Muscle of arm (tissue), 12 donors: ENCODE results near the gene NPIPB2. TPM values are rescaled to one million over a fixed set of nuclear protein-coding genes. Genes with fewer than 3 reads are reported as not detected.

ENCODE experiments used
- DNase-seq: peaks from one replicate; pipeline ENCODE4 v3.0.0-alpha.2; 2013
- polyA plus RNA-seq, 12 donors: library from polyadenylated mRNA; unstranded; fragments of 120-200 nt; gene quantifications; one replicate each; pipeline ENCODE4 v1.2.1, GENCODE V29; 2013; ENCODE audit not compliant: insufficient read length in 12 of 12

NPIPB2 gene
- polyA plus RNA-seq, 12 donors: 0.82 to 6.8 (median 2.9) TPM; not detected in 2

DNA sequence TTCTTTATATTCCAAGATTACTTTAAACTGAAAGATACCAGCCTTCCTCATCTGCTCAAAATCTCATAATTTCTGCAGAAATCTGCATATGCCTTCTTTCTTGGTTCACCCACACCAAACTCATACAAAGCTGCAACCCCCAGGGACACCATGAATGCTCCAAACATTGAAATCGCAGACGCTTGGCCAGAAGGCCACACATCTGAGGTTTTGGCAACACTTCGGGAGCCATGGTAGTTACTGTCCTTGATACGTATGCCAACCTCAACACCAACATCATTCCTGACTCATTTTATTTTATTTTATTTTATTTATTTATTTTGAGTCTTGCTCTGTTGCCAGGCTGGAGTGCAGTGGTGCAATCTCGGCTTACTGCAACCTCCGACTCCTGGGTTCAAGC is 37.9 kb downstream of the NPIPB2 start:
- no peak for DNase-seq

DNA sequence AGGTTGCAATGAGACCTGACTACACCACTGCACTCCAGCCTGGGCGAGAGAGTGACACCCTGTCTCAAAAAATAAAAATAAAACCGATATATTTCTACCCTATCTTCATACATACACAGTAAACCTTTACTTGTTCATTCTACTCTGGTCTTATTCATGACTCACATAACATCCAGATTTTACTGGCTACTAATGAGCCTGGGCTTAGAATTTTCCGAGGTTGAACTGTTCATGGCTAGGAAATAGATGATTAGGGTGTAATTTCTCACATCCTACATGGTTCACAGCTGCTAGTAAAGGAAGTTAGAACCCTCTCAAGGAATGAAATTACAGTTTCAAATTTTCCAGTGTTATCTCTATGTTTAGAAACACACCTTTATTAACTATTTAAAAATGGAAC is 40.8 kb downstream of the NPIPB2 start:
- DNase-seq: no peak

DNA sequence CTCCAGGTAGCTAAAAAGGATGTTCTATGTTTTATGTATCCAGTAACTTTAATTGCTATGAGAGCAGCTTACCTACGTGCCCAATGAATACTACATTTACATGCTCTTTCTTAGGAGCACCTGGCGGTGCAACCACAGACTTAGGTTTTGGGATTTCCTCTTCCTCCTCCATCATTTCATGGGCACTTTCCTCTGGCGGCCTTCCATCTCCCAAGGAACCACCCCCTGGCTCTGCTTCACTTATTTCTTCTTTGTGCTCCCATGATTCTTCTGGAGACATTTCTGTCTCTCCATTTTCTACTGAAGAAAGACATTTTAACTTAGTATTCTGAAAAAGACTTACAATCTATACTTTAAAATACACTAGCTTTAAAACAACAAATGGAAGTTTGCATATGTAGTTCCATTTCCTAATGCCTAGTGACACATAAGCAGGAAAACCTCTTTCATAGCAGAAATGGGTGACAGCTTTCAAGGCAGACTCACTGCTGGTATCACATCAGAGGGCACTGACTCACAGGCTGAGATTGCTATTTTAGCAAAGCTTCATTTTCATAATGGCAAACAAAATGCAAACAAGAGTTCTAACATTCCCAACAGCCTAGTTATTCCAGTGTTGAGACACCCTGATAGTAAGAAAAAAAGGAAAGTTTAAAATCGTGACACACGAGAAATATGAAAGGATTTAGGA is 45.2 kb downstream of the NPIPB2 start:
- no peak for DNase-seq

DNA sequence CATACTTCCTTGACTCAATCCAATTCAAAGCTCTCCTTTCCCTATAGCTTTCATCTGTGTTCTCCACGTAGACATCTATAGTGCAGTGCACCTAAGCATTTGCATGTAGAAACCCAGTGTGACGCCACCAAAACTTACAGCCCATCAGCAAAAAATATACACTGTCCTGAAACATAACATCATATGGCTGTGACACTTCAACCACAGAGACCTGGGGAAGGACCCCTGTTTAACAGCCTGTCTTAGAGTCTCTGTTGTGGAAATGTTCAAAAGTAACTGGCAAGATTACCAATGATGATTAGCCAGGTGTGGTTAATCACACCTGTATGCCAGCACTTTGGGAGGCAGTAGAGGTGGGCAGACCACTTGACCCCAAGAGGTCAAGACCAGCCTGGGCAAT is 48.3 kb downstream of the NPIPB2 start:
- DNase-seq: no peak

DNA sequence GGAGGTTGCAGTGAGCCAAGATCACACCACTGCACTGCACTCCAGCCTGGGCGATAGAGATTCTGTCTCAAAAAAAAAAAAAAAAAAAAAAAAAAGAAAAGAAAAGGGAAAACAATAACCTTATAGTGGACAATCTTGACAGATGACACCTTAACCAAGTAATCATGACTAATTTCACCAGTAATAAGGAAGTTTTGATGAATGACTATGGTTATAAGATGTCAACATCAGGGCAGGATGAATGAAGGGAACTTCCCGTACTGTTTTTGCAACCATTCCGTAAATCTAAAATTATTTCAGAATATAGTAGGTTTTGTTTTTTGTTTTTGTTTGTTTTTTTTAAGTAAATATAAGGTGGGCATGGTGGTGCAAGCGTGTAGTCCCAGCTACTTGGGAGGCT is 49.1 kb downstream of the NPIPB2 start:
- DNase-seq: no peak

DNA sequence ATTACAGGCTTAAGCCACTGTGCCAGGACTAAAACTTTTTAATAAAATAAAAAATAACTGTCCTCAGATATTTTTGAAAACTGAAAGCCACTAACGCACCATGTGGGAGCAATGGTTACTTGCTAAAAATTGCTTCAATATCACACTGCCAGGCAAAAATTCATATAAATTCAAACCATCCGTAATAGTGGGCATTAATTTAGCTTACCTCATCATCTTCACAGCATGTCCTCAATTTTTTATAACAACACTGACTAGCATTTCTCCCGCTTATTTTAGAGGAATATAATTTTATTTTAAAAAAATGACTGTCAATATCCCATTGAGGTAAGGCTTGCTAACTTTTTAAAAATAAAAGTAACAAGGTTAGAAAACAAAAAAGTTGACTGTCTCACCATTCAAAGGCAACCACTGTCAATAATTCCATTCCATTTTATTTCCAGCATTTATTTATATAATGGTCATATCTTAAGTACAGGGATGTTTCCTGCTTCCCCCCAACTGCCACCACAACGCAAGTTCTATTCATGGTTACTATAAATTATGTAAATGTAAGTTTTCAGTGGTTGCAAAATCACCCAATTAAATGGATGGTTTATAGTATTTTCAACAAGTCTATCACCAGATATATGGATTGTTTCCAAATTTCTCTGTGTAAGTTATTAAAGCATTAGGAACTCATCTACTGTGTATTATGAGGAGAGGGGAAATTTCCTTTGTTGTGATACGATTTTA is 51.4 kb downstream of the NPIPB2 start:
- no peak for DNase-seq

DNA sequence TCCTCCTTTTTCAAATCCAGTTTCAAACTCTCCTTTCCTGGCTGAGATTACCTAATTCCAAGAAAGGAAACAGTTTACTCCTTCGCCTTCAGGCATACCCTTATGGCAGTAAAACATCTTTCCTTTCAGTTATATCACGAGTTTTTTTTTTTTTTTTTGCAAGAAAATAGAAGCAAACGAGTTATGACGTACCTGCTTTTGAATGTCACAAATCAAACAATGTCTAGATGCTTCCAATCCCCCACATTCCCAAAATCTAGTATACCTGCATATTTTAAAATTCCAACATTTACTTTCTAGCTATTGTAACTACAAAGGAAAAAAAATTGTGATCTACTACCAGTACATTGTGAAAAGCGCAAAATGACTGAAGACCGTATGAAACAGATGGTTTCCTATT is 55.0 kb downstream of the NPIPB2 start:
- DNase-seq: no peak

DNA sequence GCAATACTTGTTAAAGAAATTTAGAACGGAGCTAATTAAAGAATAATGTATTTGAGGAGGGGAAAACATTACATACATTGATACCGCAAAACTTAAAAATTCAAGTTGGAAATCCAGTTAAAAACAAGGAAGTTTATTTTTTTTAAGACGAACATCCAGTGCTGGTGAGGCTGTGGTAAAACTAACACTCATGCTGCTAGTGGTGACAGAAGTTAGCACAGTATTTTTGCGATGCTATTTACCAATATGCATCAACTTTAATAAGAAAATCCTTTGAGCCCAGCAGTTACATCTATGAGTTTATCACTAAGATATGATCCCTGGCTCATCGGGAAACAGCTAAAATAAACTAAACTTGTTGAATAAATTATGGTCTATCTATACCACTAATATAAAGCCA is 57.8 kb downstream of the NPIPB2 start:
- DNase-seq: no peak

DNA sequence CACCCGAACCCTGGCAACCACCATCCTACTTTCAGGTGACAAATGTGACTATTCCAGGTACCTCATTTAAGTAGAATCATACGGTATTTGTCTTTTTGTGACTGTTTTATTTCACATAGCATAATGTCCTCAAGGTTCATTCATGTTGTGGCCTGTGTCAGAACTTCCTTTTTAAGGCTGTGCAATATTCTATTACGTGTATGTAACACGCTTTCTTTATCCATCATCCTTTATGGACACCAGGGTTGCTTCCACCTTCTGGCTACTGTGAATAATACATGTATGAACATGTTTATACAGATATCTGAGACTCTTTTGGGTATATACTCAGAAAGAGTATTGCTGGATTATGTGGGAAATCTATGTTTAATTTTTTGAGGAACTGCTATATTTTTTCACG is 61.8 kb downstream of the NPIPB2 start:
- no peak for DNase-seq

DNA sequence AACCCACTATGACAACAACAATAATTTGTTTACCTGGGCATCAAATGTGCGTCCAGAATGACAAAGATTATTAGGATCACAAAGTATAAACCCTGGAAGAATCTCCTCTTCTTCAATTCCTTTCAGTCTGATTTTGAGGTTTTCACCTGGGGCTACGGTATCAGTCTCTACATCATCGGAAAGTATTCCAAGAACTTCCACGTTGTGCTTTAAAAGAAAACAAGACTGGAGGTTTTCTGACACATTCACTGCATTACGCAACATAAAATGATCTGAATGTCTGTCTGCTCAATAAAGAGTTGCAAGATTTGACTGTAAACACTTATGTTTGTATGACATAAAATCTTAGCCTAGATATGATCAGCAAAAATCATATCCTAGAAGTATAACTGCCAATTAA is 64.5 kb downstream of the NPIPB2 start:
- DNase-seq: no peak

Other genes starting within 250 kb of the NPIPB2 start
- gene TXNDC11, start 199.2 kb downstream of the NPIPB2 start, polyA plus RNA-seq: 10 to 100 TPM in 11 of 12 donors, not detected in 1; 12.4 to 28.6 (median 21.7) TPM
- 10 to 100 TPM in 11 of 12 donors, not detected in 1; 38.5 to 91.9 (median 50.7) TPM for gene ZC3H7A, start 144.8 kb downstream of the NPIPB2 start, polyA plus RNA-seq
- 100 to 1,000 TPM in 11 of 12 donors, not detected in 1; 197 to 394 (median 337) TPM for gene RSL1D1, start 90.5 kb downstream of the NPIPB2 start, polyA plus RNA-seq
- 100 to 1,000 TPM in 2 of 12 donors, 10 to 100 TPM in 10; 77.7 to 110 (median 91.9) TPM for gene GSPT1, start 26.1 kb downstream of the NPIPB2 start, polyA plus RNA-seq
- under 1 TPM in 2 of 12 donors, not detected in 10; 0.27 to 0.32 TPM for gene TNFRSF17, start 23.2 kb upstream of the NPIPB2 start, polyA plus RNA-seq
- 10 to 100 TPM in 2 of 12 donors, 1 to 10 TPM in 9, not detected in 1; 7.0 to 17.5 (median 8.5) TPM for gene SNX29, start 34.7 kb upstream of the NPIPB2 start, polyA plus RNA-seq